GM21528 (cell line): ENCODE results near the gene ACHE.

Experiments used
- ATAC-seq: cut with Tn5 transposase; IDR thresholded peaks from one replicate; pipeline ENCODE4 v1.9.1; 2021; ENCODE audit warnings: mild to moderate bottlenecking, moderate library complexity; ENCODE audit not compliant: unreplicated experiment, low FRiP score

The ACHE gene

GRCh38 chr7:100886142-100886935 is 9.3 kb downstream of the ACHE start:
- no peak for ATAC-seq

- ATAC-seq: no peak
Observed at GRCh38 chr7:100885440-100886141, 10.1 kb downstream of the ACHE start.

- ATAC-seq: no peak
Observed at GRCh38 chr7:100884736-100885439, 10.8 kb downstream of the ACHE start.

GRCh38 chr7:100882785-100883526 is 12.7 kb downstream of the ACHE start:
- ATAC-seq: no peak

GRCh38 chr7:100882201-100882600 is 13.5 kb downstream of the ACHE start:
- ATAC-seq: no peak

GRCh38 chr7:100881136-100881535 is 14.6 kb downstream of the ACHE start:
- no peak for ATAC-seq

- ATAC-seq: no peak
Observed at GRCh38 chr7:100880645-100881044, 15.0 kb downstream of the ACHE start.

- no peak for ATAC-seq
Observed at GRCh38 chr7:100879685-100880261, 15.9 kb downstream of the ACHE start.

GRCh38 chr7:100878685-100879084 is 17.0 kb downstream of the ACHE start:
- no peak for ATAC-seq

GRCh38 chr7:100878013-100878412 is 17.7 kb downstream of the ACHE start:
- ATAC-seq: no peak

- ATAC-seq: peak; percentile 29
Observed at GRCh38 chr7:100875356-100875751, 20.3 kb downstream of the ACHE start.

- ATAC-seq: peak; percentile 83
Observed at GRCh38 chr7:100874577-100875355, 20.9 kb downstream of the ACHE start, which contains the start of gene SRRT. Gene SRRT, plus strand, starts transcription at chr7:100875103. Its CDS starts 488 bp downstream, at chr7:100875591.

GRCh38 chr7:100874300-100874576 is 21.4 kb downstream of the ACHE start:
- no peak for ATAC-seq

- no peak for ATAC-seq
Observed at GRCh38 chr7:100873599-100874299, 21.9 kb downstream of the ACHE start.

GRCh38 chr7:100867776-100868485 is 27.8 kb downstream of the ACHE start:
- ATAC-seq: no peak

GRCh38 chr7:100867040-100867775 is 28.5 kb downstream of the ACHE start, which contains the start of gene TRIP6:
Gene TRIP6, plus strand, starts transcription at chr7:100867387. Its CDS starts 111 bp downstream, at chr7:100867498.
- no peak for ATAC-seq

- ATAC-seq: no peak
Observed at GRCh38 chr7:100866729-100867039, 29.0 kb downstream of the ACHE start.
